ENCODE data around the gene DHPS.
"Not testable (repeated sequence)": the region's sequence is repeated elsewhere in the genome, so short reads cannot be mapped to it uniquely, and the experiment has no call there.

DHPS gene

GRCh38 chr19:12670159-12670928 lies 11.3 kb downstream of the DHPS start:
- no peak for DNase-seq

- DNase-seq: peak; percentile 59 to 86
These were observed 12.2 kb downstream of the DHPS start for GRCh38 chr19:12669270-12670158.

GRCh38 chr19:12668932-12669269 lies 12.8 kb downstream of the DHPS start:
- DNase-seq: no peak

- DNase-seq: no peak
These were observed 13.3 kb downstream of the DHPS start for GRCh38 chr19:12668346-12668745.

GRCh38 chr19:12667731-12668302 lies 13.9 kb downstream of the DHPS start:
- DNase-seq: no peak

- peak; percentile 57 to 85 for DNase-seq
These were observed 15.2 kb downstream of the DHPS start, which contains the start of the genes MAN2B1 and WDR83 for GRCh38 chr19:12666265-12667048. TSS of gene MAN2B1 (minus strand) at chr19:12666742. CDS start at chr19:12666701, 41 bp downstream. TSS of gene WDR83 (plus strand) at chr19:12666807. CDS start at chr19:12669791, 2,984 bp downstream.

- DNase-seq: no peak
These were observed 15.9 kb downstream of the DHPS start for GRCh38 chr19:12665671-12666264.

GRCh38 chr19:12665281-12665573 lies 16.5 kb downstream of the DHPS start:
- no peak for DNase-seq

GRCh38 chr19:12664406-12665280 lies 17.0 kb downstream of the DHPS start:
- DNase-seq: no peak

GRCh38 chr19:12660980-12661379 lies 20.7 kb downstream of the DHPS start:
- DNase-seq: no peak

- no peak for DNase-seq
These were observed 23.7 kb downstream of the DHPS start for GRCh38 chr19:12657966-12658365.

- DNase-seq: no peak
These were observed 24.6 kb downstream of the DHPS start for GRCh38 chr19:12656899-12657571.

- DNase-seq: no peak
These were observed 26.1 kb downstream of the DHPS start for GRCh38 chr19:12655546-12655945.

GRCh38 chr19:12652219-12652618 lies 29.5 kb downstream of the DHPS start:
- no peak for DNase-seq

- no peak for DNase-seq
These were observed 31.7 kb downstream of the DHPS start for GRCh38 chr19:12649941-12650340.

GRCh38 chr19:12648088-12648487 lies 33.6 kb downstream of the DHPS start:
- no peak for DNase-seq

- no peak for DNase-seq
These were observed 34.1 kb downstream of the DHPS start for GRCh38 chr19:12647490-12648071.

- DNase-seq: no peak
These were observed 34.6 kb downstream of the DHPS start for GRCh38 chr19:12647047-12647446.

GRCh38 chr19:12646551-12646950 lies 35.1 kb downstream of the DHPS start:
- DNase-seq: no peak

GRCh38 chr19:12643716-12644115 lies 38.0 kb downstream of the DHPS start:
- DNase-seq: not testable (repeated sequence)

- no peak for DNase-seq
These were observed 39.2 kb downstream of the DHPS start for GRCh38 chr19:12642506-12642905.

Data from NCI-H524 (cell line).